Measurements from ENCODE around the gene CCR5.

The CCR5 gene

DNA sequence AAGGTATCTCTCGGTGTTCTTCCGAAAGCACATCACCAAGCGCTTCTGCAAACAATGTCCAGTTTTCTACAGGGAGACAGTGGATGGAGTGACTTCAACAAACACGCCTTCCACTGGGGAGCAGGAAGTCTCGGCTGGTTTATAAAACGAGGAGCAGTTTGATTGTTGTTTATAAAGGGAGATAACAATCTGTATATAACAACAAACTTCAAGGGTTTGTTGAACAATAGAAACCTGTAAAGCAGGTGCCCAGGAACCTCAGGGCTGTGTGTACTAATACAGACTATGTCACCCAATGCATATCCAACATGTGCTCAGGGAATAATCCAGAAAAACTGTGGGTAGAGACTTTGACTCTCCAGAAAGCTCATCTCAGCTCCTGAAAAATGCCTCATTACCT, 12.3 kb upstream of the CCR5 start:
- TF ChIP-seq, protein P1, sequence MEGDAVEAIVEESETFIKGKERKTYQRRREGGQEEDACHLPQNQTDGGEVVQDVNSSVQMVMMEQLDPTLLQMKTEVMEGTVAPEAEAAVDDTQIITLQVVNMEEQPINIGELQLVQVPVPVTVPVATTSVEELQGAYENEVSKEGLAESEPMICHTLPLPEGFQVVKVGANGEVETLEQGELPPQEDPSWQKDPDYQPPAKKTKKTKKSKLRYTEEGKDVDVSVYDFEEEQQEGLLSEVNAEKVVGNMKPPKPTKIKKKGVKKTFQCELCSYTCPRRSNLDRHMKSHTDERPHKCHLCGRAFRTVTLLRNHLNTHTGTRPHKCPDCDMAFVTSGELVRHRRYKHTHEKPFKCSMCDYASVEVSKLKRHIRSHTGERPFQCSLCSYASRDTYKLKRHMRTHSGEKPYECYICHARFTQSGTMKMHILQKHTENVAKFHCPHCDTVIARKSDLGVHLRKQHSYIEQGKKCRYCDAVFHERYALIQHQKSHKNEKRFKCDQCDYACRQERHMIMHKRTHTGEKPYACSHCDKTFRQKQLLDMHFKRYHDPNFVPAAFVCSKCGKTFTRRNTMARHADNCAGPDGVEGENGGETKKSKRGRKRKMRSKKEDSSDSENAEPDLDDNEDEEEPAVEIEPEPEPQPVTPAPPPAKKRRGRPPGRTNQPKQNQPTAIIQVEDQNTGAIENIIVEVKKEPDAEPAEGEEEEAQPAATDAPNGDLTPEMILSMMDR (IDR thresholded peaks at IDR 0.05) = no peak
- H3K27ac ChIP-seq = no peak overlapping the region
- DNase-seq (ENCODE audit: low spot score) = no peak
- no peak overlapping the region for H3K4me3 ChIP-seq

DNA sequence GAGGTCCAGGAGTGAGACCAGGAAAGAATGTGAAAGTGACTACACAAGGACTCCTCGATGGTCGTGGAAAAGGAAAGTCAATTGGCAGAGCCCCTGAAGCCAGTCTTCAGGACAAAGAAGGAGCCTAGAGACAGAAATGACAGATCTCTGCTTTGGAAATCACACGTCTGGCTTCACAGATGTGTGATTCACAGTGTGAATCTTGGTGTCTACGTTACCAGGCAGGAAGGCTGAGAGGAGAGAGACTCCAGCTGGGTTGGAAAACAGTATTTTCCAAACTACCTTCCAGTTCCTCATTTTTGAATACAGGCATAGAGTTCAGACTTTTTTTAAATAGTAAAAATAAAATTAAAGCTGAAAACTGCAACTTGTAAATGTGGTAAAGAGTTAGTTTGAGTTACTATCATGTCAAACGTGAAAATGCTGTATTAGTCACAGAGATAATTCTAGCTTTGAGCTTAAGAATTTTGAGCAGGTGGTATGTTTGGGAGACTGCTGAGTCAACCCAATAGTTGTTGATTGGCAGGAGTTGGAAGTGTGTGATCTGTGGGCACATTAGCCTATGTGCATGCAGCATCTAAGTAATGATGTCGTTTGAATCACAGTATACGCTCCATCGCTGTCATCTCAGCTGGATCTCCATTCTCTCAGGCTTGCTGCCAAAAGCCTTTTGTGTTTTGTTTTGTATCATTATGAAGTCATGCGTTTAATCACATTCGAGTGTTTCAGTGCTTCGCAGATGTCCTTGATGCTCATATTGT, 10.8 kb upstream of the CCR5 start:
- DNase-seq (ENCODE audit: low spot score) = no peak
- peak overlapping the region in 1 of 2 donors; percentile 47 for H3K27ac ChIP-seq
- H3K4me3 ChIP-seq = no peak overlapping the region
- TF ChIP-seq, protein P1 (IDR thresholded peaks at IDR 0.05) = no peak

DNA sequence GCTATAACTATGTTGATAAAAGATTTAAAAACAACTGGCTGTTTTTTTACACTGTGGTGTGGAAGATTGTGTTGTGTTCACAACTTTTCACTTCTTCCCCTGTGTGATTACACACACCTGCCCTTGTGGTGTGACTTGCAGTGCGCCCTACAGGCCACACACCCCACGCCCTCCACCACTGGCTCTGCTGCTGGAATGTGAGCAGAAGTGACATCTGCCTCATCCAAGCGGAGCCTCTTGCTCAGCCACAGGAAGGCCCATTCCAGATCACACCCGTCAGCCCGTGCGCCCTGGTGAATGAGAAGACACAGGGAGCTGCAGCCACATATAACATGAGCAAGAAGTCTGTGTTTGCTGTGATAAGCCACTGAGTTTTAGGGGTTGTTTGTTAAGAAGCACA, 9.8 kb upstream of the CCR5 start:
- no peak for DNase-seq (ENCODE audit: low spot score)
- Histone ChIP-seq H3K27ac (peak overlapping the region in 1 of 2 donors; percentile 47), H3K4me3 (no peak overlapping the region)
- TF ChIP-seq, protein P1 (IDR thresholded peaks at IDR 0.05) = no peak

DNA sequence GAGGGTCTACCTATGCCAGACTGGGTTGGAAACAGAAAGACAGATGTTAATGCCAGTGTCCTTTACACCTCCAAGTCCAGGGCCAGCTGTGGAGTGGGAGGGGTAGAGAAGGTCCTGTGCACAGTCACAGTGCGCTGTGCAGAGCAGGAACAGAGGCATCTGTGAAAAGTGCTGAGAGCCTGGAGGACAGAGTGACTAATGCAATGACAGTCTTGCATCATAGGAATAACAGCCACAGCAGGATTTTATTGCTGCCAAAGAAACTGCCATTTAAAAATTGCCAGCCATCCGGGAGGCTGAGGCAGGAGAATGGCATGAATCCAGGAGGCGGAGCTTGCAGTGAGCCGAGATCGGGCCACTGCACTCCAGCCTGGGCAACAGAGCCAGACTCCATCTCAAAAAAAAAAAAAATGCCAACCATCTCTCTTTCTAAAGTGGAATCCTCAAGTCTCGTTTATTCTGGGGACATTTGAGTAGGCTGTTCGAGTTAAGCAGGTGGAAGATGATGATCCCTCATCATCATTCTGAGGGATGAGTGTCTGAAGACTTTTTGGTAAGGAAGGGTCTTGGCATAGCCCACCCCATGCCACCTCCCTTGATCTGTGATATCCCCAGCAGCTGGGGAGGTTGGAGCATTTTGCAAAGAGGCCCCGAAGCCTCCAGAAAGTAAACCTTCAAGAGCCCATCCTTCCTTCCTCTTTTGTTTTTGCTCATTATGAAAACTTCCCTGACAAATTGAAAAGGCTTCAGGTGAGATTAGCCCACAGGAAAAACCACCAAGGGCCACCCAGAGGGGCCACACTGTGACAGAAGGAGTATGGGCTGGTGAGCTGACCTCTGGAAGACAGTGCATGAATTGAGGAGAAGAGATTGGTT, 9.1 kb upstream of the CCR5 start:
- peak overlapping the region in 1 of 2 donors; percentile 47 for H3K27ac ChIP-seq
- no peak overlapping the region for H3K4me3 ChIP-seq
- TF ChIP-seq, protein P1 (IDR thresholded peaks at IDR 0.05) = no peak
- DNase-seq (ENCODE audit: low spot score) = no peak

DNA sequence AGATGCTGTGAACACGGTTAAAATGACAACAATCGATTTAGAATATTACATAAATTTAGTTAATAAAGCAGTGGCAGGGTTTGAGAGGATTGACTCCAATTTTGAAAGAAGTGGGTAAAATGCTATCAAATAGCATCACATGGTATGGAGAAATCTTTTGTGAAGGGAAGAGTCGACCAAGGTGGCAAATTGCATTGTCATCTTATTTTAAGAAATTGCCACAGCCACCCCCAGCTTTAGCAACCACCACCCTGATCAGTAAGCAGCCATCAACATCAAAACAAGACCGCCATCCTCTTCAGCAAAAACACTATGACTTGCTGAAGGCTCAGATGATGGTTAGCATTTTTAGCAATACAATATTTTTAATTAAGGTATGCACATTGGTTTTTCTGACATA, 5.7 kb upstream of the CCR5 start:
- DNase-seq (ENCODE audit: low spot score) = no peak
- TF ChIP-seq, protein P1 (IDR thresholded peaks at IDR 0.05) = no peak
- Histone ChIP-seq H3K4me3 (no peak overlapping the region), H3K27ac (no peak overlapping the region)

DNA sequence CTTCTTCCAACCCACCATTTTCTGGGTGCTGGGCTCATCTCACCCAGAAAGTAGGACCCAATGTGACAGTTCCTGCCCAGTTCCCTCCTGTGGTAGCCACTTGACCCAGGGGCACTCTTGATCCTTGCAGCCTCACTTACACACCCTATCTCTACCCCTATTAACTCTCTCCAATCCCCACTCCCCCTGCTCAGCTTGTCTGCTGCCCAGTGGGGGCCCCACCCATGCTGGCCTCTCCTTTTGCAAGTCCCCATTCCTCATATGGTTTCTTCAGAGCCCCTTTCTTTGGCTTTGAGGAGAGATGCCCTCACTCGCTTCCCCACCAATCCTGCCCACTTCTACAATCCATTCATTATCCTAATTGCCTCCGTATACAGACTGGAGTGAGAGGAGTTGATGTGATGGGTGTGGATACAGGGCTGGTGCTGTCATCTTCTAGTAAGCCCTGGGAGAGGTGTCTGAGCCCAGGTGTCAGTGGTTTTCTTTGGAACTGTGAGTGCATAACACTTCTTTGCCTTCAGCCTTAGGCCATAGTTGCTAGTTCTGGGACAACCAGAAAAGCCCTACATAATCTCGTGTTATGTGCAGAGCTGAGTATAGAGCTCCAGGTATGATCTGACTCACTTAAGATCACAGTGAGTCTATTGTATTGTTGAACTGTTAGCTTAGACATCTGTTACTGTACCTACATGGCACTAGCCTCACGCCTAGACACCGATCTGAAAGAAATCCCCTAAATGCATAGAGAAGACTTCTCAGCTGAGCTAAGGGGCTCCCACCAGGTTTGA, 4.8 kb upstream of the CCR5 start:
- Histone ChIP-seq H3K4me3 (no peak overlapping the region), H3K27ac (no peak overlapping the region)
- TF ChIP-seq, protein P1 (IDR thresholded peaks at IDR 0.05) = no peak
- DNase-seq (ENCODE audit: low spot score) = no peak

All from coronary artery (tissue), 2 donors.